A673 (cell line): Measurements from ENCODE around the gene RTN4. TPM values are rescaled to one million over a fixed set of nuclear protein-coding genes. Genes with fewer than 3 reads are reported as not detected.

ENCODE experiments used
- BruUV-seq: library from RNA; stranded (reverse); fragments of 400-500 nt; replicated peaks from 2 replicates; lab custom pipeline; 2021; lab: Mats Ljungman, UMichigan
- CTCF ChIA-PET: fragments of 300-600 bp; sonication (Branson Sonifier 250); formaldehyde crosslinking; loops from one replicate; lab custom pipeline; 2022; ENCODE audit warnings: antibody characterized with exemption; lab: Charles Lee
- POLR2A ChIA-PET: fragments of 300-600 bp; sonication (Branson Sonifier 250); formaldehyde crosslinking; loops from one replicate; lab custom pipeline; 2022; ENCODE audit warnings: antibody characterized with exemption; ENCODE audit not compliant: low non-redundant PET; lab: Charles Lee
- DNase-seq: peaks from one replicate; pipeline ENCODE4 v3.0.0-alpha.2; 2015; ENCODE audit warnings: low spot score
- H3K27ac ChIP-seq: fragments of 200-600 bp; sonication (generic); 2 replicates; pipeline ENCODE4 v1.5.1; 2016; ENCODE audit warnings: mixed run types, low read depth, mild to moderate bottlenecking, mixed read lengths, antibody characterized with exemption, low read length; ENCODE audit not compliant: poor library complexity, severe bottlenecking
- H3K27me3 ChIP-seq: fragments of 200-600 bp; sonication (generic); replicated peaks from 2 replicates; pipeline ENCODE4 v1.6.1; 2017; ENCODE audit warnings: mixed run types, low read depth, mild to moderate bottlenecking, mixed read lengths, antibody characterized with exemption, low read length; ENCODE audit not compliant: insufficient read depth, poor library complexity
- H3K36me3 ChIP-seq: fragments of 200-600 bp; sonication (generic); 2 replicates; pipeline ENCODE4 v1.6.1; 2016; ENCODE audit warnings: mixed run types, mild to moderate bottlenecking, mixed read lengths, antibody characterized with exemption, low read length; ENCODE audit not compliant: insufficient read depth, poor library complexity, severe bottlenecking
- H3K4me1 ChIP-seq: fragments of 200-600 bp; sonication (generic); 2 replicates; pipeline ENCODE4 v1.6.1; 2017; ENCODE audit warnings: mixed run types, mild to moderate bottlenecking, mixed read lengths, antibody characterized with exemption, low read length; ENCODE audit not compliant: insufficient read depth, poor library complexity, severe bottlenecking
- H3K4me3 ChIP-seq: fragments of 200-600 bp; sonication (generic); 2 replicates; pipeline ENCODE4 v1.5.1; 2016; ENCODE audit warnings: low read depth, mixed run types, mild to moderate bottlenecking, mixed read lengths, low read length; ENCODE audit not compliant: poor library complexity, severe bottlenecking
- H3K9me3 ChIP-seq: fragments of 200-600 bp; sonication (generic); 2 replicates; pipeline ENCODE4 v1.6.1; 2016; ENCODE audit warnings: mixed run types, low read depth, mild to moderate bottlenecking, mixed read lengths, antibody characterized with exemption, low read length; ENCODE audit not compliant: poor library complexity, severe bottlenecking
- EZH2 ChIP-seq: fragments of 200-600 bp; sonication (generic); IDR thresholded peaks from 2 replicates; pipeline ENCODE4 v1.6.1; 2017; ENCODE audit warnings: borderline replicate concordance, low read depth, mild to moderate bottlenecking, mixed read lengths, antibody characterized with exemption, low read length; ENCODE audit not compliant: poor library complexity, severe bottlenecking
- intact Hi-C: fragments of 100-400 bp; cut with micrococcal nuclease; formaldehyde crosslinking; loops from one replicate; pipeline ENCODE4 v1.10.0; 2022; ENCODE audit not compliant: unreplicated experiment
- total RNA-seq: library from RNA; stranded (reverse); gene quantifications from 2 replicates; pipeline ENCODE4 v1.2.3, GENCODE V29; 2021
- TF ChIP-seq, protein P1 (sequence below): fragments of 300-800, 200-600 bp; sonication (generic); conservative IDR thresholded peaks from 2 replicates; pipeline ENCODE4 v1.5.1; 2017; ENCODE audit warnings: low read depth, mild to moderate bottlenecking, antibody characterized with exemption, low read length, moderate library complexity, mixed read lengths

Gene RTN4
- total RNA-seq, 1 experiment from 2014 or later: 275 TPM

DNA sequence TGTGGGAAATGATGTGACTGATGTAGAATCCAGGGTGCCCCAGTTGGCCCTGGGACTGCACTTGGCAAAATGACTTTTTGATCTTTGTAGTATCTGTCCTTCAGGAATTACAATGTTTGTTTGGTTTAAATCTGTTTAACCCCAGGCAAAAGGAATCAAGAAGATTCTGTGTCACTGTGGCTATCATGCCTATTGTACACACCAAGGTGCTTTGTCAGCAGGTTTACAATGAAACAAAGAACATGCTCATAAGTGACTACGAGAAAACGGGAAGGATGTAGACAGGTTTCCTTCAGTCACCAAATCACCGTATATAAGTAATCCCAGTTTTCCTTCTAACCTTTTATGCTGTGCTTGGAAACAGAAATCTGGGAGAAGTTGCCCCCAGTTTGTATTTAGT, 109.5 kb downstream of the RTN4 start:
- ChIA-PET CTCF (no interaction called here), POLR2A (no interaction called here)
- DNase-seq: no peak
- Histone ChIP-seq H3K36me3 (no peaks in the 10 kb centered on the region), H3K4me1 (no peaks in the 10 kb centered on the region), H3K27me3 (no peaks in the 10 kb centered on the region), H3K9me3 (no peaks in the 10 kb centered on the region), H3K27ac (no peak overlapping the region), H3K4me3 (no peak overlapping the region)
- no TSS peak for BruUV-seq
- TF ChIP-seq, protein P1, sequence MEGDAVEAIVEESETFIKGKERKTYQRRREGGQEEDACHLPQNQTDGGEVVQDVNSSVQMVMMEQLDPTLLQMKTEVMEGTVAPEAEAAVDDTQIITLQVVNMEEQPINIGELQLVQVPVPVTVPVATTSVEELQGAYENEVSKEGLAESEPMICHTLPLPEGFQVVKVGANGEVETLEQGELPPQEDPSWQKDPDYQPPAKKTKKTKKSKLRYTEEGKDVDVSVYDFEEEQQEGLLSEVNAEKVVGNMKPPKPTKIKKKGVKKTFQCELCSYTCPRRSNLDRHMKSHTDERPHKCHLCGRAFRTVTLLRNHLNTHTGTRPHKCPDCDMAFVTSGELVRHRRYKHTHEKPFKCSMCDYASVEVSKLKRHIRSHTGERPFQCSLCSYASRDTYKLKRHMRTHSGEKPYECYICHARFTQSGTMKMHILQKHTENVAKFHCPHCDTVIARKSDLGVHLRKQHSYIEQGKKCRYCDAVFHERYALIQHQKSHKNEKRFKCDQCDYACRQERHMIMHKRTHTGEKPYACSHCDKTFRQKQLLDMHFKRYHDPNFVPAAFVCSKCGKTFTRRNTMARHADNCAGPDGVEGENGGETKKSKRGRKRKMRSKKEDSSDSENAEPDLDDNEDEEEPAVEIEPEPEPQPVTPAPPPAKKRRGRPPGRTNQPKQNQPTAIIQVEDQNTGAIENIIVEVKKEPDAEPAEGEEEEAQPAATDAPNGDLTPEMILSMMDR: no peak
- TF ChIP-seq EZH2: no peak
- intact Hi-C loops: no loop called here

DNA sequence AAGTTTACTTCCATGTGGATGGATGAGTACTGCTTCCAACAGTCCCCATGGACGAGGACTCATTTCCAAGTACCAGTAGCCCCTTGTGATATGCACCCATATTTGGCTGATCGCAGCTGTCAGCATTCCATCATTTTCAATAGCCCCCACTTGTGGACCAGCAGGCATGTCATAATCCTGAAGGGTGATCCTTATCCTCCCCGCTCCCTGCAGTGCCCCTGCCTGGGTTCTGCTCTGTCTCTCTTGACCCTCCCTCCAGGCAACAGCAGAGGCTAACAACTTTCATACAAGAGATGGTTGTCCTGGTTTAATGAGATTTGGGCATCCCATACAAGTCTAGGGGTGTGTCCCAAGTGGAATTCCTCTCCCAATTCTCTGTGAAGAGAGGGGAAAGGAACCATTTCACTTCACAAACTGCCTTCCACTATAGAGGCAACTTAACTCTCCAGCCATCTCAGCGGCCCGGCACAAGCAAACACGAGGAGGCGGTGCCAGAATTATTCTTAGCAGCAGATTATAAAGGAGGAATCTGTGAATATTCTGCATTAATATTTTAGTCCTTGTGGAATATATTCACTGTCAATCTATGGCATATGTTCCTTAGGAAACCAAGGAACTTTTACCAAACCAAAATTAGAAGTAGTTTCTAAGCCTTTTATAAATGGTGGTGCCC, 110.7 kb downstream of the RTN4 start:
- ChIA-PET POLR2A (no interaction called here), CTCF (no interaction called here)
- DNase-seq: no peak
- H3K4me3 ChIP-seq: no peak overlapping the region
- H3K27me3 ChIP-seq: no peaks in the 10 kb centered on the region
- intact Hi-C loops: no loop called here
- no TSS peak for BruUV-seq
- H3K9me3 ChIP-seq: no peaks in the 10 kb centered on the region
- TF ChIP-seq EZH2: no peak
- TF ChIP-seq, protein P1: no peak
- no peaks in the 10 kb centered on the region for H3K36me3 ChIP-seq
- no peaks in the 10 kb centered on the region for H3K4me1 ChIP-seq
- H3K27ac ChIP-seq: no peak overlapping the region

DNA sequence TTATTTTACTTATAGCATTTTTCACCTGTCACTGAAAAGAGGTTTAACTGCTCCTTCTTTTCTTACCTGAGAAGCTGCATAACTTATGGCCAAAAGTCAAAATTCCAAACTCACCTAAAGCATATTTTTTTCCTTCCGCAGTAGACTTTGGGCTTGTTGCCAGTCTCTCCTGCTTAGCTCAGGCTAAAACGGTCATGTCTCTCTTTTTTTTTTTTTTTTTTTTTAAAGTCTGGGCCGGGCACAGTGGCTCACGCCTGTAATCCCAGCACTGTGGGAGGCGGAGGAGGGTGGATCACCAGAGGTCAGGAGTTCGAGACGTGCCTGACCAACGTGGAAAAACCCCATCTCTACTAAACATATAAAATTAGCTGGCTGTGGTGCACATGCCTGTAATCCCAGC, 113.5 kb downstream of the RTN4 start:
- Histone ChIP-seq H3K4me1 (no peaks in the 10 kb centered on the region), H3K4me3 (no peak overlapping the region), H3K9me3 (no peaks in the 10 kb centered on the region), H3K27me3 (no peaks in the 10 kb centered on the region), H3K27ac (no peak overlapping the region), H3K36me3 (no peaks in the 10 kb centered on the region)
- POLR2A ChIA-PET: interaction anchor here (0.6 to 0.7 kb wide), 2 partner anchors 29 to 286 kb away, joined by 3 to 8 read pairs; no protein-coding TSS in a partner anchor
- BruUV-seq: no TSS peak
- DNase-seq: no peak
- TF ChIP-seq, protein P1: no peak
- no peak for TF ChIP-seq EZH2
- CTCF ChIA-PET: interaction anchor here (0.5 kb wide), 1 partner anchor 230 kb away, joined by 9 read pairs; no protein-coding TSS in a partner anchor
- intact Hi-C loops: no loop called here
